MM.1S (cell line): ENCODE measurements around the gene NEDD4L.

ENCODE experiments used
- EZH2phosphoT487 ChIP-seq: fragments of 300-600 bp; sonication (generic); IDR thresholded peaks from 2 replicates; pipeline ENCODE4 v1.6.1; 2018; ENCODE audit warnings: antibody characterized with exemption, low read length
- TF ChIP-seq, protein P1 (sequence below): fragments of 300-600 bp; sonication (generic); IDR thresholded peaks from 2 replicates; pipeline ENCODE4 v1.5.1; 2016; ENCODE audit warnings: antibody characterized with exemption, low read length, mixed read lengths

GRCh38 chr18:58413667-58414628 lies 369.9 kb downstream of the NEDD4L start:
- TF ChIP-seq, protein P1, sequence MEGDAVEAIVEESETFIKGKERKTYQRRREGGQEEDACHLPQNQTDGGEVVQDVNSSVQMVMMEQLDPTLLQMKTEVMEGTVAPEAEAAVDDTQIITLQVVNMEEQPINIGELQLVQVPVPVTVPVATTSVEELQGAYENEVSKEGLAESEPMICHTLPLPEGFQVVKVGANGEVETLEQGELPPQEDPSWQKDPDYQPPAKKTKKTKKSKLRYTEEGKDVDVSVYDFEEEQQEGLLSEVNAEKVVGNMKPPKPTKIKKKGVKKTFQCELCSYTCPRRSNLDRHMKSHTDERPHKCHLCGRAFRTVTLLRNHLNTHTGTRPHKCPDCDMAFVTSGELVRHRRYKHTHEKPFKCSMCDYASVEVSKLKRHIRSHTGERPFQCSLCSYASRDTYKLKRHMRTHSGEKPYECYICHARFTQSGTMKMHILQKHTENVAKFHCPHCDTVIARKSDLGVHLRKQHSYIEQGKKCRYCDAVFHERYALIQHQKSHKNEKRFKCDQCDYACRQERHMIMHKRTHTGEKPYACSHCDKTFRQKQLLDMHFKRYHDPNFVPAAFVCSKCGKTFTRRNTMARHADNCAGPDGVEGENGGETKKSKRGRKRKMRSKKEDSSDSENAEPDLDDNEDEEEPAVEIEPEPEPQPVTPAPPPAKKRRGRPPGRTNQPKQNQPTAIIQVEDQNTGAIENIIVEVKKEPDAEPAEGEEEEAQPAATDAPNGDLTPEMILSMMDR, result no peak
- TF ChIP-seq EZH2phosphoT487, result no peak
